ENCODE results near the gene KDM4B. TPM values are rescaled to one million over a fixed set of nuclear protein-coding genes. Genes with fewer than 3 reads are reported as not detected.

KDM4B gene
- total RNA-seq, 1 donor from 2014 or later: 38.9 TPM

DNA sequence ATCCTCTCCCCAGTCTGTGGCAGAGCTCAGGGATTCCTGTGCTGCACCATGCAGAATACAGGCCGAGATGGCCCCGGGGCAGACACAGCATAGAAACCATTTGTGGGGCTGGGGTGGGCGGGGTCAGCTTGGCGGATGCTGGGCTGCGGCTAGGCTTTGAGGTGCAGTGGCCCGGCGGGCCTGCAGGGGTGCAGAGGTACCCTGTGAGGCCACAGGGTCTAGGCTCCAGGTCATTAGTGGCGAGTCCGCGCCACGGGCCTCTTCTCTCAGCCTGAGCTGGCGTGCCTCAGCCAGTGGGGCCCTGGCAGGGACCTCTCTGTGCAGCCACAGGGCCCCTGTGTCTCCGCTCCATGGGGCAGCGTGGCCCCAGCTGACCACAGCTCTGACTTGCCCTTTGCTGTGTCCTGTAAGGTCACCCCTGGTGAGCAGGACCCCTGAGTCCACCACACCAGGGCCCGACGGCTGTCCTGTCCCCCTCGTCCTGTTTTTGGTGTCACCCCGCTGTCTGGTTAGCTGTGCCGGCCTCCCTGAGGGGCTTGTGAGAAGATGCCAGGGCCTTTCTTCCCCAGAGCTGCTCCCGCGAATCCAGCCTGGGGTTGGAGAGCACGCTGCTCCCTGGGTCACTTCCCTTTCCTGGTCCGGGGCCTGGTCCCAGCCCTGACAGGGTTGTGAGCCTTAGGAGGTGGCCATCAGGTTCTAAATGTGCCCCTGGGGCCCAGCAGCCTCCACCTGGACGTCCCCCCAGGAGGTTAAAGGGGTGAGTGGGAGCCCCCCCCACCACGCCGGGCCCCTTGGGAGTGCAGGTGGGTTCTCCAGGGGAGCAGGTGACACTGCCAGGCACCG lies 12.1 kb downstream of the KDM4B start:
- Mint-ChIP-seq H3K36me3 (ENCODE audit: low read depth) (peaks cover 6% of the 10 kb centered on the region), H3K9me3 (no peaks in the 10 kb centered on the region), H3K27ac (no peak overlapping the region), H3K27me3 (ENCODE audit: insufficient read depth) (no peaks in the 10 kb centered on the region), H3K4me1 (ENCODE audit: low read depth) (no peaks in the 10 kb centered on the region), H3K4me3 (no peak overlapping the region)
- intact Hi-C loops (cut with micrococcal nuclease): no loop called here
- no peak for DNase-seq (ENCODE audit: low spot score)

DNA sequence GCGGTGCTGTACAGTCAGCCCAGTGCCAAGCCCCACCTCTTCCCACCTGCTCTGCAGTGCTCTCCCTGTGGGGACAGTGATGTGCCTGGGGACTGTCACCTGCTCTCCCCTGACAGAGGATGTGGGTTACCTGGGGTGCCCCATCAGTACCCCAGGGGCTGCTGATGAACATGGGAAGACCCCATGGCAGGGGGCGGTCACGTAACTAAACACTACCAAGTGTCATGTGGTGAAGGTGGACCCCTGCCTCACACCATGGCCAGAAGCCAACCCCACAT lies 12.7 kb downstream of the KDM4B start:
- H3K27ac Mint-ChIP-seq: no peak overlapping the region
- no peaks in the 10 kb centered on the region for H3K27me3 Mint-ChIP-seq (ENCODE audit: insufficient read depth)
- H3K36me3 Mint-ChIP-seq (ENCODE audit: low read depth): peaks cover 6% of the 10 kb centered on the region
- no peaks in the 10 kb centered on the region for H3K9me3 Mint-ChIP-seq
- DNase-seq (ENCODE audit: low spot score): no peak
- no peak overlapping the region for H3K4me3 Mint-ChIP-seq
- intact Hi-C loops (cut with micrococcal nuclease): no loop called here
- no peaks in the 10 kb centered on the region for H3K4me1 Mint-ChIP-seq (ENCODE audit: low read depth)

DNA sequence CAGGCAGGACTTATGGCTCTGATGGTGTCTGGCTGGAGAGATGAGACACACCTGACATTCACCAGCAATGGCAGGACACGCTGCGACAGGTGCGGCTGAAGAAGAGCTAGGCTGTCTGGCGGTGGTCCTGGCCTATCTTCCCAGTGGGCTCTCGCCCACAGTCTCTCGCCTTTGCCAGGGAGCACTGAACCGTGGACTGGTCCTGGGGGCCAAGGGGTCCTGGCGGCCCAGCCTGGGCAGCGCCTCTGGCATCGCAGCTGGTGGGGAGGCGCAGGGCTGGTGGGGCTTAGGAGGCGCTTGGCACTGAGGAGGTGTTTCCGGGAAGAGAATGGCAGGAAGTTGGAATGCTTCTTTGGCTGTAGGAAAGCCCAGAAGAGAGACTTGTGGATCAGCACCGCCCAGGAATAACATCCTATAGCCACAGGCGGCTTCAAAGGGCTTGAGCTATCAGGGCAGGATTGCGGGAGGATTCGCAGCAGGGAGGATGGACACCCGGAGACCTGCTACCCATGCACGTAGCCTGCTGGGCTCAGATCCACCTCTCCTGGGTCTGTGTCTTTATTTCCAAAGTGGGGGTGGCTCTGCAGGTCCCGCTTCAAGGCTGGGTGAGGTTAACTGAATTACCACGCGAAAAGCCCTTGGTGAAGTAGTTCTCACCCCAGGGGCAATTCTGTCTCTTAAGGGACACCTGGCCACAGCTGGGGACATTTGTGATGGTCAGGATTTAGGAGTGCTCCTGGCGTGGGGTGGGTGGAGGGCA lies 14.6 kb downstream of the KDM4B start:
- Mint-ChIP-seq H3K27ac (no peak overlapping the region), H3K4me1 (ENCODE audit: low read depth) (no peaks in the 10 kb centered on the region), H3K4me3 (no peak overlapping the region), H3K9me3 (no peaks in the 10 kb centered on the region), H3K27me3 (ENCODE audit: insufficient read depth) (no peaks in the 10 kb centered on the region), H3K36me3 (ENCODE audit: low read depth) (no peaks in the 10 kb centered on the region)
- intact Hi-C loops (cut with micrococcal nuclease): no loop called here
- no peak for DNase-seq (ENCODE audit: low spot score)

DNA sequence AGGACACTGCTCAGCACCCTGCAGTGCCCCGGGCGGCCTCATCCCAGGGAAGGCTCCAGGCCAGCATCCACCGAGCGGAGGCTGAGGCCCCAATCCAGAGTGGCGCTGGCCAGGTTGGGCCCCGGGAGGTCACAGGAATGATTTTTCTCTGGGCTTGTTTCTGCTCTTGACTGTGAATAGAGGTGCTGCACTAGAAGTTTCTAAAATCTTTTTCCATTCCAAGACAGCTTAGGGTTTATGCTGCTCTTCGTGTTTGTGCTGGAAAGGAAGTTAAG lies 15.1 kb downstream of the KDM4B start:
- H3K36me3 Mint-ChIP-seq (ENCODE audit: low read depth): no peaks in the 10 kb centered on the region
- no peak for DNase-seq (ENCODE audit: low spot score)
- H3K4me3 Mint-ChIP-seq: no peak overlapping the region
- intact Hi-C loops (cut with micrococcal nuclease): no loop called here
- no peak overlapping the region for H3K27ac Mint-ChIP-seq
- H3K27me3 Mint-ChIP-seq (ENCODE audit: insufficient read depth): no peaks in the 10 kb centered on the region
- H3K9me3 Mint-ChIP-seq: no peaks in the 10 kb centered on the region
- no peaks in the 10 kb centered on the region for H3K4me1 Mint-ChIP-seq (ENCODE audit: low read depth)

DNA sequence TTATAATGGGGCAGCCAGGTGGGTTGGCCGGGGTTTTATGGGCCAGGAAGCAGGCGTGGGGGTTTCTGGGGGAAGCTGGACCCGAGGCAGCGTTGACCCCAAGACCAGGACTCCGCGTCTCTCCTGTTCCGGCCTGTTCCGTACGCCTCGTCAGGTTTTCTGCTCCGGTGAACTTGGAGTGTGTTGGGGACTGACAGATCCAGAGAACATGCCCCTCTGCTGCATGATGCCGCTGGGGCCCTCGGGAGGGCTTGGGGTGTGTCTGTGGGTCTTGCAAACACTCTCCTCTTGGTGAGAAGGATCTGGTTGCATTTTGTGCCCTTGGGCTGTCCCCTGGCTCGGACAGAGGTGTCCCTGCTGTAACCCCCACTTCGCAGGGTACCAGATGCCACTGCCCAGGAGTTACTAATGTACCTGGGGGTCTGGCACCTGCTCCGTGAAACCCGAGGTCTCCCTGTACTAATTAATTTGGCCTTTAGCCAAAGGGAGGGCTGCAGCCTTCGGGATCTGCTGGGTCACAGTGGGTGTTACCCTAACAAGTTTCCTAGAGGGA lies 15.6 kb downstream of the KDM4B start:
- DNase-seq (ENCODE audit: low spot score): no peak
- H3K4me3 Mint-ChIP-seq: no peak overlapping the region
- no peaks in the 10 kb centered on the region for H3K9me3 Mint-ChIP-seq
- H3K27me3 Mint-ChIP-seq (ENCODE audit: insufficient read depth): no peaks in the 10 kb centered on the region
- intact Hi-C loops (cut with micrococcal nuclease): no loop called here
- H3K36me3 Mint-ChIP-seq (ENCODE audit: low read depth): no peaks in the 10 kb centered on the region
- H3K4me1 Mint-ChIP-seq (ENCODE audit: low read depth): no peaks in the 10 kb centered on the region
- H3K27ac Mint-ChIP-seq: no peak overlapping the region

DNA sequence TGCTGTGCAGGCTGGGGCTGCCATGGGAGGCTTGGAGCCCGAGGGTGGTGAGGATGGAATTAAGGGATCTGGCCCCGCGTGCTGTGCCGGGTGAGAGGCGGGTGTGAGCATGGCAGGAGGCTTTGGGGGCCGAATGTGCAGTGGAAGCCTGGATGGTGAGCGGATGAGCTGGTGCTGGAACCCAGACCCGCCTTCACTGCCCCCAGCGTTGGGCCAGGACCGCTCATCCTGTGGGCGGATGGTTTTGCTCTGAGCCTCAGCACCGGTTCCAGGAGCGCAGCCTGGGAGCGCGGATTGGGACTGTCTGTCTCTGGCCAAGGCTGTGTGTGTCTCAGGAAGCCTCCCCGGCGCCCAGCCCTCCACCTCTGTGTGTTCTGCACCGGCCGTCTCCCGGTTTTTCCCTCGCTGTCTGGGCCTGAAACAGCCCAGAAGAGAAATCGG lies 16.7 kb downstream of the KDM4B start:
- peaks cover 2% of the 10 kb centered on the region for H3K36me3 Mint-ChIP-seq (ENCODE audit: low read depth)
- intact Hi-C loops (cut with micrococcal nuclease): no loop called here
- no peaks in the 10 kb centered on the region for H3K27me3 Mint-ChIP-seq (ENCODE audit: insufficient read depth)
- no peak for DNase-seq (ENCODE audit: low spot score)
- no peaks in the 10 kb centered on the region for H3K4me1 Mint-ChIP-seq (ENCODE audit: low read depth)
- no peaks in the 10 kb centered on the region for H3K9me3 Mint-ChIP-seq
- H3K4me3 Mint-ChIP-seq: no peak overlapping the region
- H3K27ac Mint-ChIP-seq: no peak overlapping the region

GRCh38 chr19:4986056-4986455 lies 17.1 kb downstream of the KDM4B start:
- Mint-ChIP-seq H3K27me3 (ENCODE audit: insufficient read depth) (no peaks in the 10 kb centered on the region), H3K9me3 (no peaks in the 10 kb centered on the region), H3K4me3 (no peak overlapping the region), H3K36me3 (ENCODE audit: low read depth) (peaks cover 2% of the 10 kb centered on the region), H3K4me1 (ENCODE audit: low read depth) (no peaks in the 10 kb centered on the region), H3K27ac (no peak overlapping the region)
- no peak for DNase-seq (ENCODE audit: low spot score)
- intact Hi-C loops (cut with micrococcal nuclease): no loop called here

DNA sequence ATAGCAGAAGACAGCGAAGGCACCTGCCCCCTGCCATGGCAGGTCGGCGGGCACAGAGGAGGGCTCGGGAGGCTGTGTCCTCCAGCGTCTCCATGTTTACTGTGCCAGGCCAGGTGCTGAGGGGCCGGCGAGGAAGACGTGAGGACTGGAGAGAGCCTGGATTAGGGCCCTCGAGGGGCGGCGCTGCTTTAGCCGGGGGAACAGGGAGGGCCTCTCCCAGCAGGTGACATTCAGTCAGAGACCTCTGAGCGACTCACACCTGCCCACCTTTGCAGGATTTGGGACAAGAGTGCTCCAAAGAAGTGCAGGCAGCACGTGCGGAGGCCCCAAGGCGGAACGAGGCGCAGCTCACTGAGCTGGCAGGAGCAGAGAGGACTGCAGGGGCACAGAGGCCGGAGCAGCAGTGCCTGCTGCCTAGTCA lies 17.6 kb downstream of the KDM4B start:
- intact Hi-C loops (cut with micrococcal nuclease): no loop called here
- Mint-ChIP-seq H3K4me1 (ENCODE audit: low read depth) (no peaks in the 10 kb centered on the region), H3K27ac (no peak overlapping the region), H3K36me3 (ENCODE audit: low read depth) (peaks cover 2% of the 10 kb centered on the region), H3K4me3 (no peak overlapping the region), H3K27me3 (ENCODE audit: insufficient read depth) (no peaks in the 10 kb centered on the region), H3K9me3 (no peaks in the 10 kb centered on the region)
- no peak for DNase-seq (ENCODE audit: low spot score)

GRCh38 chr19:4987256-4987655 lies 18.3 kb downstream of the KDM4B start:
- intact Hi-C loops (cut with micrococcal nuclease): no loop called here
- Mint-ChIP-seq H3K36me3 (ENCODE audit: low read depth) (peaks cover 2% of the 10 kb centered on the region), H3K4me1 (ENCODE audit: low read depth) (no peaks in the 10 kb centered on the region), H3K4me3 (no peak overlapping the region), H3K9me3 (no peaks in the 10 kb centered on the region), H3K27ac (no peak overlapping the region), H3K27me3 (ENCODE audit: insufficient read depth) (peaks cover 2% of the 10 kb centered on the region)
- no peak for DNase-seq (ENCODE audit: low spot score)

GRCh38 chr19:4987692-4988370 lies 18.9 kb downstream of the KDM4B start:
- no peak overlapping the region for H3K4me3 Mint-ChIP-seq
- DNase-seq (ENCODE audit: low spot score): no peak
- peaks cover 4% of the 10 kb centered on the region for H3K4me1 Mint-ChIP-seq (ENCODE audit: low read depth)
- no peak overlapping the region for H3K27ac Mint-ChIP-seq
- intact Hi-C loops (cut with micrococcal nuclease): no loop called here
- peaks cover 2% of the 10 kb centered on the region for H3K27me3 Mint-ChIP-seq (ENCODE audit: insufficient read depth)
- H3K9me3 Mint-ChIP-seq: no peaks in the 10 kb centered on the region
- H3K36me3 Mint-ChIP-seq (ENCODE audit: low read depth): peaks cover 4% of the 10 kb centered on the region

DNA sequence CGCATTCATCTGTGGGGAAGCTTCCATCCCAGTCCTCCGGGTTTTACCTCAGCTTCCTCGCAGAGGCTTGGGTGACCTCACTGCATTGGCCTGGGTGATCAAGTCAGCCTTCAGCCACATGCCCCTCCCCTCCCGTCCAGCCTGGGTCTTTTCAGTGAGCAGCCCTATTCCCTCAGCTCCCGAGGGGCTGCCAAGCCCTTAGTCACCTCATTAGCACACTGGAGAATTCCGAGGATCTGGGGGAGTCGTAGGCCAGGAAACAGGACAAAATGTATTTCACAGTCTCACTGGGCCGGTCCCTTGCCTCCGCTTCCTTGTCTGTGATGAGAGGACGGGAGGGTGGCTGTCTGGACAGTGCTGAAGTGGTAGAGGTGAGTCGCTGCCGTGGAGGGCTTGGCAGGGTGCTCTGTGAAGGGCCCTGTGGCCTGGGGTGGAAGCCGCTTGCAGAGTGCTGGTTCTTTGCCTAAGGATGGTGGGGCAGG lies 19.9 kb downstream of the KDM4B start:
- Mint-ChIP-seq H3K4me1 (ENCODE audit: low read depth) (peaks cover 6% of the 10 kb centered on the region), H3K27me3 (ENCODE audit: insufficient read depth) (peaks cover 2% of the 10 kb centered on the region), H3K36me3 (ENCODE audit: low read depth) (peaks cover 4% of the 10 kb centered on the region), H3K27ac (no peak overlapping the region), H3K9me3 (no peaks in the 10 kb centered on the region), H3K4me3 (no peak overlapping the region)
- intact Hi-C loops (cut with micrococcal nuclease): no loop called here
- no peak for DNase-seq (ENCODE audit: low spot score)

DNA sequence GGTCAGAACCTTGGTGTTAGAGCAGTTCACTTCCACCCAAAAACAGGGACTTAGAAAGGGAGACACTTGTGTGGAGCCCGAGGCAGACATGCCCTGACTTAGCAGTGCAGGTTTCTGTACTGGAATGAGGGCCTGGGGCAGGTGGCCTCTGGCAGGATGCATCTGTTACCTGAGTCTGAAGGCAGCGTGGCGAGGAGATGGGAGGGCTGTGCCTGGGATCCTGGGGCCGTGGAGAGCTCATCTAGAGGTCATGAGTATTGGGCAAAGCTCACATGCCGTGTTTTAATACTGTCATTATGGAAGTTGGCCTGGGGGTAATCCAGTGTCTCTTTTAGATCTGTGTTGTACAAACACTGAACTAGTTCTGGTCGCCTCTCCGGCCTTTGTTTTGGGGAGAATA lies 21.4 kb downstream of the KDM4B start:
- Mint-ChIP-seq H3K27ac (no peak overlapping the region), H3K4me3 (no peak overlapping the region), H3K9me3 (no peaks in the 10 kb centered on the region), H3K36me3 (ENCODE audit: low read depth) (peaks cover 4% of the 10 kb centered on the region), H3K27me3 (ENCODE audit: insufficient read depth) (peaks cover 2% of the 10 kb centered on the region), H3K4me1 (ENCODE audit: low read depth) (peaks cover 6% of the 10 kb centered on the region)
- no peak for DNase-seq (ENCODE audit: low spot score)
- intact Hi-C loops (cut with micrococcal nuclease): no loop called here

- Mint-ChIP-seq H3K4me1 (ENCODE audit: low read depth) (peaks cover 6% of the 10 kb centered on the region), H3K27me3 (ENCODE audit: insufficient read depth) (peaks cover 2% of the 10 kb centered on the region), H3K27ac (no peak overlapping the region), H3K36me3 (ENCODE audit: low read depth) (peaks cover 4% of the 10 kb centered on the region), H3K4me3 (no peak overlapping the region), H3K9me3 (no peaks in the 10 kb centered on the region)
- no peak for DNase-seq (ENCODE audit: low spot score)
- intact Hi-C loops (cut with micrococcal nuclease): no loop called here
Measured at GRCh38 chr19:4991538-4991937, 22.6 kb downstream of the KDM4B start.

Measured in activated T-helper 1 cell treated with anti-CD3 and anti-CD28 coated beads, Interleukin-12 subunit alpha, Interleukin-12 subunit beta, Interleukin-2, Interleukin-4 antibody, amounts not matched to agents 30 ng/mL and 10 ng/mL and 1 ng/mL, durations not matched to agents 14 hours and 24 hours and 36 hours (primary cell).